SH-SY5Y (cell line): ENCODE data around the gene PAMR1.

Source experiments
- GATA2 ChIP-seq: IDR thresholded peaks from 2 replicates; pipeline ENCODE4 v1.6.1; 2011; ENCODE audit warnings: mild to moderate bottlenecking, low read depth, low read length
- GATA3 ChIP-seq: IDR thresholded peaks from 2 replicates; pipeline ENCODE4 v1.6.1; 2011; ENCODE audit warnings: low read depth, mild to moderate bottlenecking, low read length, moderate library complexity

GRCh38 chr11:35470616-35471015 lies 54.8 kb downstream of the PAMR1 start:
- TF ChIP-seq GATA2 (no peak), GATA3 (no peak)
